B cell (primary cell): Measurements from ENCODE around the gene KCNK1. TPM values are rescaled to one million over a fixed set of nuclear protein-coding genes. Genes with fewer than 3 reads are reported as not detected.

Experiments used
- ATAC-seq: fragments of 200-7000 bp; cut with Tn5 transposase; one replicate; pipeline ENCODE4 v1.10.0; 2021; ENCODE audit warnings: low read depth, mild to moderate bottlenecking, moderate number of reproducible peaks, moderate library complexity
- CTCF ChIA-PET: fragments of 350-600 bp; sonication (Branson Sonifier 250); formaldehyde crosslinking; loops from one replicate; lab custom pipeline; 2021; ENCODE audit warnings: antibody characterized with exemption, inconsistent platforms; lab: Charles Lee
- POLR2A ChIA-PET: fragments of 350-600 bp; sonication (Branson Sonifier 250); formaldehyde crosslinking; loops from one replicate; lab custom pipeline; 2021; ENCODE audit warnings: antibody characterized with exemption; lab: Charles Lee
- DNase-seq: peaks from one replicate; pipeline ENCODE4 v3.0.0; 2013
- H2AFZ ChIP-seq: 2 replicates; pipeline ENCODE4 v1.6.1; 2012; ENCODE audit warnings: mild to moderate bottlenecking, low read depth, low read length; ENCODE audit not compliant: insufficient read depth, poor library complexity, severe bottlenecking
- H3K27ac ChIP-seq, 2 donors: 1 replicate in 1 of 2; 2 replicates in 1 of 2; pipeline ENCODE4 v1.5.1; 2012 to 2013; ENCODE audit warnings: low read length in 2 of 2, mild to moderate bottlenecking in 2 of 2, moderate library complexity in 1 of 2
- H3K27me3 ChIP-seq, 4 experiments: fragments of 200-600 bp in 1 of 4; sonication (generic) in 1 of 4; replicated peaks in 1 of 4; 1 replicate in 2 of 4; 2 replicates in 2 of 4; pipeline versions ENCODE4 v1.6.1 to v1.7.0; 2013 to 2016; ENCODE audit warnings: low read length in 3 of 4, mild to moderate bottlenecking in 2 of 4, mixed read lengths in 1 of 4, moderate library complexity in 1 of 4; ENCODE audit not compliant: insufficient read depth in 4 of 4, control insufficient read depth in 3 of 4; ENCODE audit errors: control extremely low read depth in 1 of 4
- H3K36me3 ChIP-seq, 2 experiments: replicated peaks in 1 of 2; 1 replicate in 1 of 2; 2 replicates in 1 of 2; pipeline versions ENCODE4 v1.6.1 to v1.7.1; 2013; ENCODE audit warnings: low read length in 1 of 2; ENCODE audit not compliant: insufficient read depth in 2 of 2, control insufficient read depth in 1 of 2; ENCODE audit errors: control extremely low read depth in 1 of 2, extremely low read depth in 1 of 2
- H3K4me1 ChIP-seq, 2 donors: fragments of 200-600 bp in 1 of 2; sonication (generic) in 1 of 2; 1 replicate in 1 of 2; 2 replicates in 1 of 2; pipeline versions ENCODE4 v1.5.1 to v1.6.1; 2013 to 2017; ENCODE audit warnings: low read length in 2 of 2; ENCODE audit not compliant: control insufficient read depth in 2 of 2, insufficient read depth in 2 of 2
- H3K4me2 ChIP-seq: replicated peaks from 2 replicates; pipeline ENCODE3; 2012; ENCODE audit warnings: mild to moderate bottlenecking, low read depth, low read length; ENCODE audit not compliant: poor library complexity, severe bottlenecking
- H3K4me3 ChIP-seq, 5 experiments: fragments of 200-600 bp in 1 of 5; sonication (generic) in 1 of 5; 1 replicate in 3 of 5; 2 replicates in 2 of 5; pipeline versions ENCODE4 v1.5.1 to v1.7.0; 2011 to 2016; ENCODE audit warnings: low read length in 4 of 5, mild to moderate bottlenecking in 4 of 5, low read depth in 2 of 5, control low read depth in 1 of 5, moderate library complexity in 1 of 5; ENCODE audit not compliant: insufficient read depth in 1 of 5; ENCODE audit errors: control extremely low read depth in 1 of 5, extremely low read depth in 1 of 5
- H3K79me2 ChIP-seq: fragments of 200-600 bp; sonication (generic); one replicate; pipeline ENCODE4 v1.6.0; 2016; ENCODE audit warnings: low read length; ENCODE audit not compliant: control insufficient read depth, insufficient read depth
- H3K9ac ChIP-seq: fragments of 200-600 bp; sonication (generic); 2 replicates; pipeline ENCODE4 v1.6.1; 2017; ENCODE audit warnings: mild to moderate bottlenecking, low read length, moderate library complexity
- H3K9me3 ChIP-seq, 3 donors: one replicate each; pipeline versions ENCODE4 v1.6.1 to v1.7.1; 2013; ENCODE audit warnings: low read length in 2 of 3; ENCODE audit not compliant: control insufficient read depth in 2 of 3, insufficient read depth in 1 of 3; ENCODE audit errors: control extremely low read depth in 1 of 3
- H4K20me1 ChIP-seq: 2 replicates; pipeline ENCODE4 v1.6.0; 2012; ENCODE audit warnings: mild to moderate bottlenecking, low read length; ENCODE audit not compliant: insufficient read depth, control insufficient read depth, poor library complexity, severe bottlenecking
- H3K27ac Mint-ChIP-seq: one replicate; pipeline ENCODE4 v1.8.0; 2021; ENCODE audit warnings: mixed read lengths
- H3K27me3 Mint-ChIP-seq: one replicate; pipeline ENCODE4 v1.8.0; 2021; ENCODE audit warnings: mixed read lengths
- H3K4me1 Mint-ChIP-seq: one replicate; pipeline ENCODE4 v1.8.0; 2021; ENCODE audit warnings: mixed read lengths
- H3K4me3 Mint-ChIP-seq: one replicate; pipeline ENCODE4 v1.8.0; 2021; ENCODE audit warnings: mixed read lengths
- H3K9me3 Mint-ChIP-seq: one replicate; pipeline ENCODE4 v1.8.0; 2022; ENCODE audit warnings: mixed read lengths; ENCODE audit not compliant: insufficient read depth
- CTCF ChIP-seq: fragments of 200-600 bp; IDR thresholded peaks from one replicate; pipeline ENCODE4 v1.8.0; 2022; ENCODE audit warnings: antibody characterized with exemption, mild to moderate bottlenecking
- EZH2 ChIP-seq: IDR thresholded peaks from 2 replicates; pipeline ENCODE4 v1.6.1; 2012; ENCODE audit warnings: borderline replicate concordance, low read depth, mild to moderate bottlenecking, moderate library complexity, low read length; ENCODE audit not compliant: insufficient read depth, poor library complexity, severe bottlenecking
- WGBS: methylation state at CpG from one replicate; pipeline ENCODE4 v1.1.5; 2013; ENCODE audit warnings: missing lambda C conversion rate; ENCODE audit not compliant: insufficient coverage; 5-methylcytosine and 5-hydroxymethylcytosine counted together
- intact Hi-C: fragments of 100-400 bp; cut with micrococcal nuclease; formaldehyde crosslinking; loops from one replicate; pipeline ENCODE4 v1.10.0; 2022
- polyA plus RNA-seq: library from polyadenylated mRNA; depleted of rRNA; stranded (reverse); fragments of >200 nt; gene quantifications from 2 replicates; pipeline ENCODE4 v1.2.3, GENCODE V29; 2012
- total RNA-seq, 2 donors: library from RNA; stranded (reverse); fragments of 120-200 nt in 1 of 2; gene quantifications; 1 replicate in 1 of 2; 2 replicates in 1 of 2; pipeline versions ENCODE4 v1.2.3 to v1.2.4, GENCODE V29; 2013 to 2022

The KCNK1 gene
- total and polyA plus RNA-seq, 2 donors (not counting 1 experiment from before 2014, with no cell fraction given): not detected

GRCh38 chr1:233635765-233636502 lies 22.0 kb downstream of the KCNK1 start:
- Histone ChIP-seq H3K79me2 (no peaks in the 10 kb centered on the region), H4K20me1 (no peaks in the 10 kb centered on the region), H3K27me3 (peaks cover 0 to 3% (median 0%) of the 10 kb centered on the region in 4 experiments), H3K27ac (no peak overlapping the region), H3K4me3 (no peak overlapping the region), H3K36me3 (no peaks in the 10 kb centered on the region), H3K9me3 (no peaks in the 10 kb centered on the region), H2AFZ (no peak overlapping the region), H3K4me2 (no peak overlapping the region), H3K4me1 (no peaks in the 10 kb centered on the region), H3K9ac (no peak overlapping the region)
- intact Hi-C loops: no loop called here
- ChIA-PET POLR2A (no interaction called here), CTCF (no interaction called here)
- 70% methylated on average over 8 of the region's 8 CpGs for WGBS
- no peak overlapping the region for H3K27ac Mint-ChIP-seq
- TF ChIP-seq EZH2 (no peak), CTCF (no peak)
- no peak overlapping the region for H3K4me3 Mint-ChIP-seq
- H3K9me3 Mint-ChIP-seq: no peaks in the 10 kb centered on the region
- DNase-seq (no peak), ATAC-seq (no peak)
- H3K4me1 Mint-ChIP-seq: no peaks in the 10 kb centered on the region
- peaks cover 10% of the 10 kb centered on the region for H3K27me3 Mint-ChIP-seq

DNA sequence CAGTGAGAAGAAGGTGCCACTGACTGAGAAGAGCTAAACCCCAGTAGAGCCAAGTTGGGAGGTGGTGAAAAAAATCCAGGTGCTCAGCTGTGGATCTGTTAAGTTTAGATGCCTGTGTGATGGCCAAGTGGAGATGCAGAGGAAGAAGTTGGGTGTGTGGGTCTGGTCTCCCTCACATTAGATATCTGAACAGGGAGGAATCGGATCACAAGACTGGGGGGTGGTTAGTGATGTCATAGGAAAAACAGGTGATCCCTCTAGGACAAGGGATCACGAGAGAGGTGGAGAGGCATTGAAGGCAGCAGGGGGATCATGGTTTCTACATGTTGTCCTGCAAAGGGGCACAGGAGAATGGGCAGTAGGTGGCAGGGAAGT lies 22.6 kb downstream of the KCNK1 start:
- Histone ChIP-seq H3K4me3 (no peak overlapping the region), H3K4me2 (no peak overlapping the region), H3K79me2 (no peaks in the 10 kb centered on the region), H2AFZ (no peak overlapping the region), H3K27ac (no peak overlapping the region), H3K27me3 (peaks cover 0 to 3% (median 0%) of the 10 kb centered on the region in 4 experiments), H3K9me3 (no peaks in the 10 kb centered on the region), H3K36me3 (no peaks in the 10 kb centered on the region), H3K4me1 (no peaks in the 10 kb centered on the region), H3K9ac (no peak overlapping the region), H4K20me1 (no peaks in the 10 kb centered on the region)
- ATAC-seq (no peak), DNase-seq (no peak)
- CTCF ChIA-PET: no interaction called here
- Mint-ChIP-seq H3K4me3 (no peak overlapping the region), H3K4me1 (no peaks in the 10 kb centered on the region), H3K27me3 (peaks cover 10% of the 10 kb centered on the region), H3K27ac (no peak overlapping the region), H3K9me3 (no peaks in the 10 kb centered on the region)
- POLR2A ChIA-PET: no interaction called here
- 75% methylated on average over 2 of the region's 2 CpGs for WGBS
- intact Hi-C loops: no loop called here
- no peak for TF ChIP-seq EZH2
- TF ChIP-seq CTCF: no peak
